ENCODE measurements around the gene SPATA13.
"Not testable (repeated sequence)": the region's sequence is repeated elsewhere in the genome, so short reads cannot be mapped to it uniquely, and the experiment has no call there.

The SPATA13 gene

GRCh38 chr13:24339937-24340607 lies 179.6 kb downstream of the SPATA13 start:
- Mint-ChIP-seq H3K27me3 (ENCODE audit: low read depth, poor library complexity) (peaks cover 5% of the 10 kb centered on the region), H3K36me3 (ENCODE audit: low read depth) (no peaks in the 10 kb centered on the region), H3K4me1 (no peaks in the 10 kb centered on the region), H3K4me3 (no peak overlapping the region), H3K27ac (no peak overlapping the region), H3K9me3 (peaks cover 39% of the 10 kb centered on the region)
- TF ChIP-seq CTCF (IDR thresholded peaks at IDR 0.05), result no peak
- DNase-seq, result no peak

GRCh38 chr13:24340608-24340955 lies 180.1 kb downstream of the SPATA13 start:
- H3K36me3 Mint-ChIP-seq (ENCODE audit: low read depth), result no peaks in the 10 kb centered on the region
- DNase-seq, result no peak
- no peak overlapping the region for H3K27ac Mint-ChIP-seq
- peaks cover 38% of the 10 kb centered on the region for H3K9me3 Mint-ChIP-seq
- H3K4me1 Mint-ChIP-seq, result no peaks in the 10 kb centered on the region
- TF ChIP-seq CTCF (IDR thresholded peaks at IDR 0.05), result no peak
- no peak overlapping the region for H3K4me3 Mint-ChIP-seq
- H3K27me3 Mint-ChIP-seq (ENCODE audit: low read depth, poor library complexity), result peaks cover 5% of the 10 kb centered on the region

GRCh38 chr13:24341439-24341838 lies 180.9 kb downstream of the SPATA13 start:
- H3K36me3 Mint-ChIP-seq (ENCODE audit: low read depth), result no peaks in the 10 kb centered on the region
- no peak for TF ChIP-seq CTCF (IDR thresholded peaks at IDR 0.05)
- no peaks in the 10 kb centered on the region for H3K4me1 Mint-ChIP-seq
- H3K9me3 Mint-ChIP-seq, result peaks cover 34% of the 10 kb centered on the region
- H3K27me3 Mint-ChIP-seq (ENCODE audit: low read depth, poor library complexity), result peaks cover 5% of the 10 kb centered on the region
- no peak overlapping the region for H3K27ac Mint-ChIP-seq
- no peak for DNase-seq
- H3K4me3 Mint-ChIP-seq, result no peak overlapping the region

- no peaks in the 10 kb centered on the region for H3K36me3 Mint-ChIP-seq (ENCODE audit: low read depth)
- no peak overlapping the region for H3K4me3 Mint-ChIP-seq
- H3K27ac Mint-ChIP-seq, result no peak overlapping the region
- TF ChIP-seq CTCF (IDR thresholded peaks at IDR 0.05), result no peak
- DNase-seq, result no peak
- no peaks in the 10 kb centered on the region for H3K4me1 Mint-ChIP-seq
- peaks cover 5% of the 10 kb centered on the region for H3K9me3 Mint-ChIP-seq
- H3K27me3 Mint-ChIP-seq (ENCODE audit: low read depth, poor library complexity), result peaks cover under 1% of the 10 kb centered on the region
Observed at GRCh38 chr13:24348385-24348784, 187.9 kb downstream of the SPATA13 start.

GRCh38 chr13:24348797-24349515 lies 188.4 kb downstream of the SPATA13 start:
- H3K36me3 Mint-ChIP-seq (ENCODE audit: low read depth), result no peaks in the 10 kb centered on the region
- H3K27me3 Mint-ChIP-seq (ENCODE audit: low read depth, poor library complexity), result peaks cover 5% of the 10 kb centered on the region
- H3K4me1 Mint-ChIP-seq, result no peaks in the 10 kb centered on the region
- peaks cover 5% of the 10 kb centered on the region for H3K9me3 Mint-ChIP-seq
- TF ChIP-seq CTCF (IDR thresholded peaks at IDR 0.05), result no peak
- DNase-seq, result no peak
- H3K27ac Mint-ChIP-seq, result no peak overlapping the region
- H3K4me3 Mint-ChIP-seq, result no peak overlapping the region

GRCh38 chr13:24349778-24350664 lies 189.5 kb downstream of the SPATA13 start:
- not testable (repeated sequence) for H3K4me1 Mint-ChIP-seq; H3K4me3 Mint-ChIP-seq; H3K9me3 Mint-ChIP-seq; H3K27ac Mint-ChIP-seq; DNase-seq; H3K27me3 Mint-ChIP-seq (ENCODE audit: low read depth, poor library complexity); H3K36me3 Mint-ChIP-seq (ENCODE audit: low read depth)

Measured in nephron progenitor cell (in vitro differentiated cells).